Measurements from ENCODE around the gene KRT14. TPM values are rescaled to one million over a fixed set of nuclear protein-coding genes. Genes with fewer than 3 reads are reported as not detected.

Gene KRT14
- total and polyA plus RNA-seq, 10 donors: 0.06 to 0.79 (median 0.17) TPM; not detected in 6

DNA sequence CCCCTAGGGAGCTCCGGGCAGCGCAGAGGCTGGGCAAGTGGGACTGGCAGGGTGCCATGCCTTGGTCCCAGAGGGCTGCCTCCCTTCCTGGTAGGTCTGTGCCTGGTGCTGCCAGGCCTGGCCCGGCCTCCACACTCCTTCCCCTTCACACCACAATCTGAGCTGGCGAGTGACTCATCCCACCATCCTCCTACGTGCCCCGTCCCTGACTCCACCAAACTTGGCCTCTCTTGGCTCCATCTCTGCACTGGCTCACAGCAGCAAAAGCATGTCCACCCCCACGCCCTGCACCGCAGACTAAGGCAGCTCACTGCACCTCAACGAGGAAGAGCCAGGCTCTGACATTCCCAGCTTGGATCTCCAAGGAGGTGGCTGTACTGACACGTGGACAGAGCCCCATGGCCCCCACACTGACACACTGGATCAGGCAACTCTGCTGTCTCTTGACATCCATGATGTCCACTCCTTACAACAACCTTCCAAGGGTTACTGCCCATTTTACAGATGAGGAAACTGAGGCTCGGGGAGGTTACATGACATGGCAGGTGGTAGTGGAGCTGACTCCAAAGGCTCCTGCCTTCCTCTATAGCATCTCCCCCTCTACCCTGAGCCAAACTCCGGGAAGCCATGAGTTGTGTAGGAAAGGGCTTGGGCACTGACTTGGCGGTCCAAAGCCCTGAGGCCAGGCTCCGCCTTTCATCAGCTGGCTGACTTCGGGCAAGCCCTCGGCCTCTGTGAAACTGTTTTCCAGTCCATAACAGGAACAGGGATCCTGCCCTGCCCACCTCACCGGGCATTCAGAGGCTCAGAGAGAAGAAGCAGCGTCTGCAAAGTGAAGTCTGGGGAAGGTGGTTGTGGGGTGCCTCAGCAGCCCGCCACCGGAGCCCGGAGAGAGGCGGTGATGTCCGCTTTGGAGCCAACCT is 38.5 kb downstream of the KRT14 start:
- Histone ChIP-seq H3K36me3 (no peaks in the 10 kb centered on the region), H3K9me3 (peaks cover 0 to 10% (median 0%) of the 10 kb centered on the region in 8 donors), H3K4me3 (peak overlapping the region in 5 of 8 donors; percentile 13 to 57 (median 21)), H3K4me1 (peaks cover 12 to 24% (median 22%) of the 10 kb centered on the region in 6 donors), H3K27ac (peak overlapping the region in 4 of 8 donors; percentile 60 to 75 (median 69)), H3K27me3 (replicated peaks in 1 of 7) (peaks cover 0 to 20% (median 0%) of the 10 kb centered on the region in 7 donors)
- intact Hi-C loops (cut with DNase I; ENCODE audit: low total_unique reads): loop anchor here (5.0 kb wide), 2 partner anchors 99 to 641 kb away; no protein-coding TSS in a partner anchor
- DNase-seq: no peak
- 21 to 40% (median 36%) methylated on average over 18 to 23 of the region's 23 CpGs for WGBS, 5 donors
- TF ChIP-seq POLR2A (IDR thresholded peaks at IDR 0.05) (no peak), POLR2AphosphoS5 (IDR thresholded peaks at IDR 0.05) (peak in 1 of 3 donors; percentile 33)
- TF ChIP-seq, protein P1, sequence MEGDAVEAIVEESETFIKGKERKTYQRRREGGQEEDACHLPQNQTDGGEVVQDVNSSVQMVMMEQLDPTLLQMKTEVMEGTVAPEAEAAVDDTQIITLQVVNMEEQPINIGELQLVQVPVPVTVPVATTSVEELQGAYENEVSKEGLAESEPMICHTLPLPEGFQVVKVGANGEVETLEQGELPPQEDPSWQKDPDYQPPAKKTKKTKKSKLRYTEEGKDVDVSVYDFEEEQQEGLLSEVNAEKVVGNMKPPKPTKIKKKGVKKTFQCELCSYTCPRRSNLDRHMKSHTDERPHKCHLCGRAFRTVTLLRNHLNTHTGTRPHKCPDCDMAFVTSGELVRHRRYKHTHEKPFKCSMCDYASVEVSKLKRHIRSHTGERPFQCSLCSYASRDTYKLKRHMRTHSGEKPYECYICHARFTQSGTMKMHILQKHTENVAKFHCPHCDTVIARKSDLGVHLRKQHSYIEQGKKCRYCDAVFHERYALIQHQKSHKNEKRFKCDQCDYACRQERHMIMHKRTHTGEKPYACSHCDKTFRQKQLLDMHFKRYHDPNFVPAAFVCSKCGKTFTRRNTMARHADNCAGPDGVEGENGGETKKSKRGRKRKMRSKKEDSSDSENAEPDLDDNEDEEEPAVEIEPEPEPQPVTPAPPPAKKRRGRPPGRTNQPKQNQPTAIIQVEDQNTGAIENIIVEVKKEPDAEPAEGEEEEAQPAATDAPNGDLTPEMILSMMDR (IDR thresholded peaks at IDR 0.05 in 8 of 11, conservative IDR thresholded peaks at IDR 0.05 in 3 of 11): no peak

DNA sequence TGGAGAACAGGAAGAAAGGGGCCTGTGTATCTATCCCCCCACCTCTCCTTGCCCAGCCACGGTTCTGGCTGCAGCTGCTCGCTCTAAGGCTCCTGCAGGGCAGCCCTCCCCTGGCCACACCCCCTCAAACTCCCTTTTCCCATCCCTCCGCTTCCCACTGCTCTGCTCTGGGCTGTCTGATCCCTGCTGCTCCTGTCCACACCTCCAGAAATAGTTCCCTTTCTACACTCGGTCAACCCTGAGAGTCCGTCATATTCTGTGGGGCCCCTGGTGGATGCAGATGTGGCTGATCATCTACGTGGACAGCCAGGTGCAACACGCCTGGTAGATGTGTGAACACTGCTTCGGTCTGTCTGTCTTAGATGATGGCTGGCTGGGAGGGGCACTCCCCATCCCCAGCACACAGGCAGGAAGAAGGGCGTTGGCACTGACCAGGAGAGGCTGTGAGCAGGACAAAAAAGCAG is 39.3 kb downstream of the KRT14 start:
- no peaks in the 10 kb centered on the region for H3K36me3 ChIP-seq
- H3K4me3 ChIP-seq: no peak overlapping the region
- WGBS, 5 donors: 66 to 77% (median 69%) methylated on average over 8 to 9 of the region's 9 CpGs
- H3K27me3 ChIP-seq (replicated peaks in 1 of 7): peaks cover 0 to 20% (median 0%) of the 10 kb centered on the region in 7 donors
- H3K27ac ChIP-seq: no peak overlapping the region
- TF ChIP-seq POLR2A (IDR thresholded peaks at IDR 0.05) (no peak), POLR2AphosphoS5 (IDR thresholded peaks at IDR 0.05) (no peak)
- TF ChIP-seq, protein P1 (IDR thresholded peaks at IDR 0.05 in 8 of 11, conservative IDR thresholded peaks at IDR 0.05 in 3 of 11): no peak
- H3K9me3 ChIP-seq: peaks cover 0 to 10% (median 0%) of the 10 kb centered on the region in 8 donors
- intact Hi-C loops (cut with DNase I; ENCODE audit: low total_unique reads): loop anchor here (5.0 kb wide), 2 partner anchors 100 to 640 kb away; no protein-coding TSS in a partner anchor
- DNase-seq: no peak
- peaks cover 12 to 24% (median 22%) of the 10 kb centered on the region in 6 donors for H3K4me1 ChIP-seq

DNA sequence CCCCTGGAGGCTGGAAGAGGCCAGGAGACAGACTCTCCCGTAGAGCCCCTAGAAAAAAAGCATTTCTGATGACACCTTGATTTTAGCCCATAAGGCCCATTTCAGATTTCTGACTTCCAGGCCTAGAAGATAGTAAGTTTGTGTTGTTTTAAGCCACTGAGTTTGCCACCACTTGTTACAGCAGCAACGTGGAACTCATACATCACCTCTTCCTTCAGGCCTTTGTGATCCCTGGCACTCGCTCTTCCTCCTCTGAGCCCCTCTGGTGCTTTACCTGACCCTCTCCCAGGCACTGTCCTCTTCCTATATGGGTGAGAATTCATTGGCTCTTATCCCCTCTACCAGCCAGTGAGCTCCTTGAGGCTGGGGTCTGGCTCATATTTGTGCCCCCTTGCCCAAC is 39.9 kb downstream of the KRT14 start:
- Histone ChIP-seq H3K27me3 (replicated peaks in 1 of 7) (peaks cover 0 to 20% (median 0%) of the 10 kb centered on the region in 7 donors), H3K36me3 (no peaks in the 10 kb centered on the region), H3K9me3 (peaks cover 0 to 10% (median 0%) of the 10 kb centered on the region in 8 donors), H3K4me1 (peaks cover 12 to 24% (median 22%) of the 10 kb centered on the region in 6 donors), H3K27ac (no peak overlapping the region), H3K4me3 (no peak overlapping the region)
- TF ChIP-seq POLR2A (IDR thresholded peaks at IDR 0.05): no peak
- TF ChIP-seq POLR2AphosphoS5 (IDR thresholded peaks at IDR 0.05): no peak
- TF ChIP-seq, protein P1 (IDR thresholded peaks at IDR 0.05 in 8 of 11, conservative IDR thresholded peaks at IDR 0.05 in 3 of 11): no peak
- intact Hi-C loops (cut with DNase I; ENCODE audit: low total_unique reads): loop anchor here (5.0 kb wide), 2 partner anchors 100 to 640 kb away; no protein-coding TSS in a partner anchor
- WGBS, 5 donors: 85 to 98% (median 94%) methylated on average over 3 of the region's 3 CpGs
- DNase-seq: no peak

All from spleen (tissue), 11 donors.